PC-3 (cell line): Measurements from ENCODE around the gene TTLL1.

Experiments
- CTCF ChIP-seq: fragments of 300-600 bp; sonication (generic); conservative IDR thresholded peaks from 2 replicates; pipeline ENCODE4 v1.5.1; 2017; ENCODE audit warnings: antibody characterized with exemption, low read depth, mild to moderate bottlenecking, low read length
- EZH2 ChIP-seq: fragments of 300-600 bp; sonication (generic); IDR thresholded peaks from one replicate; pipeline ENCODE4 v1.6.1; 2017; ENCODE audit warnings: antibody characterized with exemption, mild to moderate bottlenecking, low read length; ENCODE audit not compliant: unreplicated experiment
- EZH2phosphoT487 ChIP-seq: fragments of 300-600 bp; sonication (generic); IDR thresholded peaks from 2 replicates; pipeline ENCODE4 v1.6.1; 2018; ENCODE audit warnings: mild to moderate bottlenecking, antibody characterized with exemption, low read length, borderline replicate concordance

GRCh38 chr22:43118024-43118849, 29.0 kb upstream of the TTLL1 start:
- TF ChIP-seq CTCF (no peak), EZH2phosphoT487 (no peak), EZH2 (no peak)
